ENCODE measurements around the gene MKKS. TPM values are rescaled to one million over a fixed set of nuclear protein-coding genes. Genes with fewer than 3 reads are reported as not detected.

Gene MKKS
- polyA plus RNA-seq, 1 donor (not counting 4 experiments of a cell fraction or from before 2014, with no cell fraction given): 24.8 TPM

DNA sequence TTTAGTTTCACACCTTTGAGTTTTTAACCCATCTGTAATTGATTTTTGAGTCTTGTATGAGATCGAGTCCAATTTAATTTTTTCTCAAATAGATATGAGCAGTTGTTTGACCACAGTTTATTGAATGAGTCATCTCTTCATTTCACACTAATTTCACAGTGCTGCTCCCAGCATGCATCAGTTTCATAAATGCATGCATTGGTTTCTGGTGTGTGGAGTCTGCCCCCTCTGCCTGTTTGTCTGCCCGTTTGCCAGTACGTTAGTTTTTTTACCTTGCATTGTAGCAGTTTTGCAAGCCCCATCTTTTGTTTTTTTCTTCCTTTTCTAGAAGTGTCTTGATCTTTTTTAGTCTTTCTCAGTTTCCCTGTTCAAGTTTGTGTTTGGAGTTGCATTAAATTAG lies 13.0 kb upstream of the MKKS start:
- Histone ChIP-seq H3K27me3 (ENCODE audit: control insufficient read depth, extremely low read depth, insufficient read depth, low read length) (no peaks in the 10 kb centered on the region), H3K9me1 (ENCODE audit: control insufficient read depth, extremely low read depth, insufficient read depth, low read length) (no peaks in the 10 kb centered on the region), H3K27ac (ENCODE audit: control insufficient read depth, insufficient read depth, low read length) (peak overlapping the region; percentile 55), H3K79me2 (ENCODE audit: control insufficient read depth, insufficient read depth, low read length) (peaks cover 26% of the 10 kb centered on the region), H3K4me3 (ENCODE audit: control insufficient read depth in 2 of 3, extremely low read depth in 1 of 3, insufficient read depth in 2 of 3, low read depth in 1 of 3, low read length in 3 of 3) (peak overlapping the region in 1 of 3 experiments; percentile 11), H3K4me1 (ENCODE audit: control insufficient read depth, extremely low read depth, insufficient read depth, low read length) (peaks cover 11% of the 10 kb centered on the region), H3K9me3 (ENCODE audit: control insufficient read depth, low read depth, low read length) (no peaks in the 10 kb centered on the region), H2AFZ (ENCODE audit: control insufficient read depth, low read length) (no peak overlapping the region), H3K36me3 (ENCODE audit: control insufficient read depth in 2 of 2, extremely low read depth in 1 of 2, insufficient read depth in 2 of 2, low read length in 2 of 2) (no peaks in the 10 kb centered on the region), H4K20me1 (ENCODE audit: control insufficient read depth, extremely low read depth, insufficient read depth, low read length) (no peaks in the 10 kb centered on the region), H3K9ac (ENCODE audit: control insufficient read depth, extremely low read depth, insufficient read depth, low read length) (no peak overlapping the region), H3K4me2 (ENCODE audit: control insufficient read depth, extremely low read depth, insufficient read depth, low read depth, low read length) (peak overlapping the region; percentile 36)
- DNase-seq (ENCODE audit: low read depth, low spot score) (no peak), FAIRE-seq (peak; percentile 76)
- no peak for TF ChIP-seq EZH2 (IDR thresholded peaks at IDR 0.05; ENCODE audit: low read length)
- TF ChIP-seq, protein P1, sequence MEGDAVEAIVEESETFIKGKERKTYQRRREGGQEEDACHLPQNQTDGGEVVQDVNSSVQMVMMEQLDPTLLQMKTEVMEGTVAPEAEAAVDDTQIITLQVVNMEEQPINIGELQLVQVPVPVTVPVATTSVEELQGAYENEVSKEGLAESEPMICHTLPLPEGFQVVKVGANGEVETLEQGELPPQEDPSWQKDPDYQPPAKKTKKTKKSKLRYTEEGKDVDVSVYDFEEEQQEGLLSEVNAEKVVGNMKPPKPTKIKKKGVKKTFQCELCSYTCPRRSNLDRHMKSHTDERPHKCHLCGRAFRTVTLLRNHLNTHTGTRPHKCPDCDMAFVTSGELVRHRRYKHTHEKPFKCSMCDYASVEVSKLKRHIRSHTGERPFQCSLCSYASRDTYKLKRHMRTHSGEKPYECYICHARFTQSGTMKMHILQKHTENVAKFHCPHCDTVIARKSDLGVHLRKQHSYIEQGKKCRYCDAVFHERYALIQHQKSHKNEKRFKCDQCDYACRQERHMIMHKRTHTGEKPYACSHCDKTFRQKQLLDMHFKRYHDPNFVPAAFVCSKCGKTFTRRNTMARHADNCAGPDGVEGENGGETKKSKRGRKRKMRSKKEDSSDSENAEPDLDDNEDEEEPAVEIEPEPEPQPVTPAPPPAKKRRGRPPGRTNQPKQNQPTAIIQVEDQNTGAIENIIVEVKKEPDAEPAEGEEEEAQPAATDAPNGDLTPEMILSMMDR (optimal IDR thresholded peaks at IDR 0.05 in 1 of 3, IDR thresholded peaks at IDR 0.05 in 1 of 3, conservative IDR thresholded peaks at IDR 0.05 in 1 of 3; ENCODE audit: extremely low read depth in 1 of 3, insufficient read depth in 2 of 3, low read length in 3 of 3): no peak
- dilution Hi-C loops (cut with MboI; ENCODE audit: extremely low pct_ligation_motif_present, low sequenced_read_pairs): no loop called here

GRCh38 chr20:10445758-10446157 lies 11.7 kb upstream of the MKKS start:
- peaks cover 11% of the 10 kb centered on the region for H3K4me1 ChIP-seq (ENCODE audit: control insufficient read depth, extremely low read depth, insufficient read depth, low read length)
- no peaks in the 10 kb centered on the region for H3K9me1 ChIP-seq (ENCODE audit: control insufficient read depth, extremely low read depth, insufficient read depth, low read length)
- H3K4me2 ChIP-seq (ENCODE audit: control insufficient read depth, extremely low read depth, insufficient read depth, low read depth, low read length): no peak overlapping the region
- H3K4me3 ChIP-seq (ENCODE audit: control insufficient read depth in 2 of 3, extremely low read depth in 1 of 3, insufficient read depth in 2 of 3, low read depth in 1 of 3, low read length in 3 of 3): no peak overlapping the region
- no peak overlapping the region for H3K27ac ChIP-seq (ENCODE audit: control insufficient read depth, insufficient read depth, low read length)
- H4K20me1 ChIP-seq (ENCODE audit: control insufficient read depth, extremely low read depth, insufficient read depth, low read length): no peaks in the 10 kb centered on the region
- H3K36me3 ChIP-seq (ENCODE audit: control insufficient read depth in 2 of 2, extremely low read depth in 1 of 2, insufficient read depth in 2 of 2, low read length in 2 of 2): no peaks in the 10 kb centered on the region
- H2AFZ ChIP-seq (ENCODE audit: control insufficient read depth, low read length): no peak overlapping the region
- peaks cover 26% of the 10 kb centered on the region for H3K79me2 ChIP-seq (ENCODE audit: control insufficient read depth, insufficient read depth, low read length)
- TF ChIP-seq, protein P1 (optimal IDR thresholded peaks at IDR 0.05 in 1 of 3, IDR thresholded peaks at IDR 0.05 in 1 of 3, conservative IDR thresholded peaks at IDR 0.05 in 1 of 3; ENCODE audit: extremely low read depth in 1 of 3, insufficient read depth in 2 of 3, low read length in 3 of 3): no peak
- no peak for TF ChIP-seq EZH2 (IDR thresholded peaks at IDR 0.05; ENCODE audit: low read length)
- H3K9ac ChIP-seq (ENCODE audit: control insufficient read depth, extremely low read depth, insufficient read depth, low read length): no peak overlapping the region
- DNase-seq (ENCODE audit: low read depth, low spot score) (no peak), FAIRE-seq (no peak)
- H3K9me3 ChIP-seq (ENCODE audit: control insufficient read depth, low read depth, low read length): no peaks in the 10 kb centered on the region
- dilution Hi-C loops (cut with MboI; ENCODE audit: extremely low pct_ligation_motif_present, low sequenced_read_pairs): no loop called here
- no peaks in the 10 kb centered on the region for H3K27me3 ChIP-seq (ENCODE audit: control insufficient read depth, extremely low read depth, insufficient read depth, low read length)
